LoVo (cell line): ENCODE measurements around the gene FNDC1.
"Not testable (repeated sequence)": the region's sequence is repeated elsewhere in the genome, so short reads cannot be mapped to it uniquely, and the experiment has no call there.

Experiments
- DNase-seq: peaks from one replicate; pipeline ENCODE4 v3.0.0-alpha.2; 2016; ENCODE audit warnings: low spot score

FNDC1 gene

GRCh38 chr6:159257846-159258245, 88.6 kb downstream of the FNDC1 start:
- DNase-seq: no peak

DNA sequence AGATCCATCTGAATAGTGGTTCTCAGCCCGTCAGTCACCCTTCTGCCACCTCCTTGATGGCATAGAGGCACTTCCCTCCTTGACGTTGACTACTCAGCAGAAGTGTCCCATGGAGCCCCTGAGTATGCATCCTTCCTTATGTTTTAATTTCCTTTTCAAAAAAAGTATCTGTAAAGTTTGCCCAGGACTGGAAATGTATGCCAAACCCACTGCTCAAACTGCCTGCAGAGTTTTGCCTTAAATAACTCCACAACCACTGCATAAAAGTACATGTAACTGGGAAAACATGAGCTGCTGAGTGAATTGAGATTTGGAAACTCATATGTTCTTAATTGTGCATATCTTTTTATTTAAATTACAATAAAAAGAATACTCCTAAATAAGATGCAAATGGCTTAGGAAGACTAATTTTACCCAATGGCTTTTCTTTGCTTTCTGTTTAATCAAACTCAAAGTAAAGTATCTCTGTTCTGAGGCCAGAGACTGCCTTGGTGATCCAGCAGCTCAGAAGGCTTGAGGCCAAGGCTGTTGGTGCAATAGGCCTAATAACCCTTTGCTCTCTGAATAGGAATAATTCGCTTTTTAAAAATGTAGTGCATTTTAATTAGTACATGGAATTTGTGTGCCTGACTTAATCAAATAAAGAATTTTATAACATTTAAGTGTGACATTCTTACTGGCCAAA, 90.4 kb downstream of the FNDC1 start:
- DNase-seq: no peak

- DNase-seq: no peak
These were observed 91.0 kb downstream of the FNDC1 start for GRCh38 chr6:159260208-159260607.

DNA sequence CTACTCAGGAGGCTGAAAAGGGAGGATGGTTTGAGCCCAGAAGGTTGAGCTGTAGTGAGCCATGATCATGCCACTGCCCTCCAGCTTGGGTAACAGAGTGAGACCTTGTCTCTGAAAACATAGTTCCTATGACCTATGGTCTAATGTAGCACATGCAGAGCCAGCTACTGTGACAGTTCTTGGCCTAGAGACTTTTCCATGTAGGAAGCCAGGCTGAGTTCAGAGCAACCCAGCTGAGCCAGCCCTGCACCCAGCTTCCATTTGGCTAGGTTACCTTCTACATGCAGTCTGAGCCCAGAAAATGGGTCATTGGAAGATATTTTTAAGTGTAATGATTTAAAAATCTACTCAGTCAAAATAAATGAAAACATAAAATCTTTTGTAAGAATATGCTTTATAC, 92.8 kb downstream of the FNDC1 start:
- DNase-seq: no peak

- no peak for DNase-seq
These were observed 93.4 kb downstream of the FNDC1 start for GRCh38 chr6:159262586-159262985.

DNA sequence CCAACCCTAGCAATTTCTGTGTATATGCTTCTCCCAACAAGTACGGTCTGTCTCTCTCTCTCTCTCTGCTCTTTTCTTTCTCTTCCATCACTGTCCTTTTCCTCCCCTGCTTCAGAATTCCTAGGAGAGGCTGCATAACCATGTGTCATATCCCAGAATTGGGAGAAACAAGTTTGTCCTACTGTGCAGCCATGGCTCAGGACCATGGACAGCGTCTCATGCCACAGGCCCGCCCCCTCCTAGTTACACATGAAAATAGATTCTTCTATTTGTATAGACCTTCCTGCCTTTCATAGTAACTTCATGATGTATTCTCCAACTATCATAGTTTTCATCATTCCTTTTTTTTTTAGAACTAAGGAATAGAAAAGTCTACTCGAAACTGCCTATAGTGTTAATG, 98.0 kb downstream of the FNDC1 start:
- DNase-seq: no peak

- no peak for DNase-seq
These were observed 99.3 kb downstream of the FNDC1 start for GRCh38 chr6:159268511-159268910.

- DNase-seq: no peak
These were observed 102.1 kb downstream of the FNDC1 start for GRCh38 chr6:159271257-159271656.

DNA sequence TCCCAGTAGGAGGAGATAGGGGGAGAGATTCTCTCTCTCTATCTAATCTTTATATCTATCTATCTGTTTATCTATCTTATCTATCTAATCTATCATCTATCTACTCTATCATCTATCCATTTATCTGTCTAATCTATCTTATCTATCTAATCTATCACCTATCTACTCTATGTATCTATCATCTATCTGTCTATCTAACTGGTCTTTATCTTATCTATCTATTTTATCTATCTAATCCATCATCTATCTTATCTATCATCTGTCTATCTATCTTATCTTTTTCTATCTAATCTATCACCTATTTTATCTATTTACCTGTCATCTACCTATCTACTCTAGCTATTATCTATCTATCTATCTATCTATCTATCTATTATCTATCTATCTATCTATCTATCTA, 109.4 kb downstream of the FNDC1 start:
- DNase-seq: no peak

- DNase-seq: peak; percentile 47
These were observed 110.6 kb downstream of the FNDC1 start for GRCh38 chr6:159279790-159280277.

GRCh38 chr6:159282421-159282820, 113.2 kb downstream of the FNDC1 start:
- no peak for DNase-seq

DNA sequence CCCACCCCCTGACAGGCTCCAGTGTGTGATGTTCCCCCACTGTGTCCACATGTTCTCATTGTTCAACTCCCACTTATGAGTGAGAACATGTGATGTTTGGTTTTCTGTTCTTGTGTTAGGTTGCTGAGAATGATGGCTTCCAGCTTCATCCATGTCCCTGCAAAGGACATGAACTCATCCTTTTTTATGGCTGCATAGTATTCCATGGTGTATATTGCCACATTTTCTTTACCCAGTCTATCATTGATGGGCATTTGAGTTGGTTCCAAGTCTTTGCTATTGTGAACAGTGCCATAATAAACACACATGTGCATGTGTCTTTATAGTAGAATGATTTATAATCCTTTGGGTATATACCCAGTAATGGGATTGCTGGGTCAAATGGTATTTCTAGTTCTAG, 115.5 kb downstream of the FNDC1 start:
- DNase-seq: not testable (repeated sequence)

DNA sequence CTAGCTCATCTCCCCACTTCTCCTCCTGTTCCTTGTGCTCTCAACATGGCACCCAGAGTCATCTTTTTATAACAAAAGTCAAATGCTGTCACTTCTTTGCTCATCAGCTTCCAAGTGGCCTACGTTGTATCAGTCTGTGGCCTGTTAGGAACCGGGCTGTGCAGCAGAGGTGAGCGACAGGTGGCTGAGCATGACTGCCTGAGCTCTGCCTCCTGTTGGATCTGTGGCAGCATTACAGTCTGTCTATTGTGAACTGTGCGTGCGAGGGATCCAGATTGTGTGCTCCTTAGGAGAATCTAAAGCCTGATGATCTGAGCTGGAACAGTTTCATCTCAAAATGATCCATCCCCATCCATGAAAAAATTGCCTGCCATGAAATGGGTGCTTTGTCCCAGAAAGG, 129.6 kb downstream of the FNDC1 start:
- no peak for DNase-seq

GRCh38 chr6:159299566-159299965, 130.4 kb downstream of the FNDC1 start:
- no peak for DNase-seq

GRCh38 chr6:159301277-159301676, 132.1 kb downstream of the FNDC1 start:
- no peak for DNase-seq

GRCh38 chr6:159301810-159302593, 132.8 kb downstream of the FNDC1 start:
- DNase-seq: no peak

DNA sequence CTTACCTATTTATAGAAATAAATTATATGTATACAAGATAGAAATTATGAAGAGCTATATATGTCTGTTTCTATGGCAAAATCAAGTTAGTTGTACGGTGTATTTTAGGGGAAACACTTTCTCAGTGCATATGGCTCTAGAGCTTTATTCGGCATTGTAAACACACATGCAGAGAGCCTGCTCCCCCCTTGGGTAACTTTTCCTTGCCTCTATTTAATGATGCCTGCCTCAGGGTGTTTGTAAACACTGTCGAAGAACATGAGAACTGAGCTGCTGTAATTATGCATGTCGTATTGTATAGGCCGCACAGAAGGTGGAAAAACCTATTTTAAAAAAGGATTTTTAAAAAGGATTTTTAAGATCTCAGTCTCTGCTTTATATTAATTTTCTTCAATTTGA, 133.4 kb downstream of the FNDC1 start:
- no peak for DNase-seq

GRCh38 chr6:159303159-159303558, 134.0 kb downstream of the FNDC1 start:
- DNase-seq: no peak

DNA sequence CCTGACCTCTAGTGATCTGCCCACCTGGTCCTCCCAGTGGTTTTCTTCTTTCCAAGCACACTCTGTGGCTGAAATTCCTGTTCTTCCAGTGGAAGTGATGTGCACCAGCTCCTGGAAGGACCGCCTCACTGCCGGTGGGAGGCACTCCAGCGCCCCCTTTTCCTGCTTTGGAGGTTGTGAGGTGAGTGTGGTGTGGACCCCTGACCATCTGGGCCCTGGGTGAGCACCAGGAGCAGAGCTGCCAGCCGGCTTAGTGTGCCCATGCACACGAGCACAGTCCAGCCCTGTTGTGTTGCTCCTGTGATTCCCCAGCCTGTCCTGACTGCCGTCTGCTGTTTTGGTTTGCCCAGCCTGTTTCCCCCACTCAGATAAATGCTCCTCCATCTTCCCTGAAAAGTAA, 134.6 kb downstream of the FNDC1 start:
- no peak for DNase-seq

- no peak for DNase-seq
These were observed 135.4 kb downstream of the FNDC1 start for GRCh38 chr6:159304641-159305040.

DNA sequence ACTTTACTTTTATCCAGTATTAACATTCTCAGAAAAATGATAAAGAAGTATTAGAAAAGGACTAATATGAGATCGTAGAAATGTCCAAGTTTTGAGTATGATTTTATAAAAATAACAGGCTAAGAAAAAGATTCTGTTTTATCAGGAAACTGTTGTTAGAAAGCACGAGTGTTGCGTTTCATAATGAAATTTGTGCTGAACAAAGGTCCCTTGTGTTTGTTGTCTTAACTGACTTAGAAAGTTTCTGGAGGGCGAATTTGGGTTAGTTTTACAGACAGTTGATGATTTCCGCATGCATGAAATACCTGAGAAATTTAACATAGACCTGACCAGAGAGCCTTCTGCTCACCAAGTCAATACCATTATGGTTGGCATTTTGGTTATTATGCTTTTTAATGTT, 136.0 kb downstream of the FNDC1 start:
- DNase-seq: no peak

- no peak for DNase-seq
These were observed 136.8 kb downstream of the FNDC1 start for GRCh38 chr6:159305804-159306537.

GRCh38 chr6:159307246-159307790, 138.1 kb downstream of the FNDC1 start:
- DNase-seq: no peak
